ENCODE measurements around the gene WDR62.
"Not testable (repeated sequence)": the region's sequence is repeated elsewhere in the genome, so short reads cannot be mapped to it uniquely, and the experiment has no call there.

Gene WDR62

GRCh38 chr19:36032251-36033104, 22.2 kb upstream of the WDR62 start, which contains the start of gene CLIP3:
Gene CLIP3, minus strand, starts transcription at chr19:36032873. Its CDS starts 516 bp downstream, at chr19:36032357.
- no peak for DNase-seq (ENCODE audit: low read depth, low spot score)

GRCh38 chr19:36040495-36040894, 14.2 kb upstream of the WDR62 start:
- DNase-seq (ENCODE audit: low read depth, low spot score) = no peak

- DNase-seq (ENCODE audit: low read depth, low spot score) = not testable (repeated sequence)
Measured at GRCh38 chr19:36041092-36041491, 13.6 kb upstream of the WDR62 start.

- DNase-seq (ENCODE audit: low read depth, low spot score) = no peak
Measured at GRCh38 chr19:36041831-36042230, 12.9 kb upstream of the WDR62 start.

GRCh38 chr19:36043952-36044351, 10.7 kb upstream of the WDR62 start:
- no peak for DNase-seq (ENCODE audit: low read depth, low spot score)

- DNase-seq (ENCODE audit: low read depth, low spot score) = no peak
Measured at GRCh38 chr19:36046443-36047050, 8.2 kb upstream of the WDR62 start.

- no peak for DNase-seq (ENCODE audit: low read depth, low spot score)
Measured at GRCh38 chr19:36047835-36048234, 6.9 kb upstream of the WDR62 start.

- no peak for DNase-seq (ENCODE audit: low read depth, low spot score)
Measured at GRCh38 chr19:36049080-36049698, 5.5 kb upstream of the WDR62 start.

- DNase-seq (ENCODE audit: low read depth, low spot score) = no peak
Measured at GRCh38 chr19:36051236-36051635, 3.5 kb upstream of the WDR62 start.

- no peak for DNase-seq (ENCODE audit: low read depth, low spot score)
Measured at GRCh38 chr19:36051637-36052036, 3.1 kb upstream of the WDR62 start.

- DNase-seq (ENCODE audit: low read depth, low spot score) = peak; percentile 100
Measured at GRCh38 chr19:36054119-36054732, 471 bp upstream of the WDR62 start, which contains the start of gene THAP8. Gene THAP8, minus strand, starts transcription at chr19:36054285. Its CDS starts 68 bp downstream, at chr19:36054217.

- no peak for DNase-seq (ENCODE audit: low read depth, low spot score)
Measured at GRCh38 chr19:36058481-36059179, 3.9 kb downstream of the WDR62 start.

GRCh38 chr19:36059180-36059910, 4.6 kb downstream of the WDR62 start:
- no peak for DNase-seq (ENCODE audit: low read depth, low spot score)

- DNase-seq (ENCODE audit: low read depth, low spot score) = no peak
Measured at GRCh38 chr19:36060430-36060829, 5.7 kb downstream of the WDR62 start.

GRCh38 chr19:36061367-36061766, 6.7 kb downstream of the WDR62 start:
- DNase-seq (ENCODE audit: low read depth, low spot score) = no peak

- DNase-seq (ENCODE audit: low read depth, low spot score) = no peak
Measured at GRCh38 chr19:36064826-36065225, 10.1 kb downstream of the WDR62 start.

- no peak for DNase-seq (ENCODE audit: low read depth, low spot score)
Measured at GRCh38 chr19:36067681-36068080, 13.0 kb downstream of the WDR62 start.

GRCh38 chr19:36068810-36069499, 14.3 kb downstream of the WDR62 start:
- not testable (repeated sequence) for DNase-seq (ENCODE audit: low read depth, low spot score)

- DNase-seq (ENCODE audit: low read depth, low spot score) = no peak
Measured at GRCh38 chr19:36072081-36072480, 17.4 kb downstream of the WDR62 start.

All from activated naive CD8-positive, alpha-beta T cell treated with anti-CD3 and anti-CD28 coated beads, Interleukin-2, amount 50 U/mL, for 16 hours (primary cell).